Lung (tissue), 12 donors: Measurements from ENCODE around the gene IGLL1. TPM values are rescaled to one million over a fixed set of nuclear protein-coding genes. Genes with fewer than 3 reads are reported as not detected.
A peak's percentile ranks its signal among the peaks of the same experiment; 100 is the strongest.

Source experiments
- ATAC-seq: fragments of 200-7000 bp; cut with Tn5 transposase; one replicate; pipeline ENCODE4 v1.9.1; 2020; ENCODE audit warnings: moderate number of reproducible peaks; ENCODE audit not compliant: insufficient read depth, low FRiP score
- DNase-seq, 3 donors: peaks; one replicate each; pipeline ENCODE4 v3.0.0-alpha.2; 2013 to 2017
- H3K27ac ChIP-seq, 2 donors: one replicate each; pipeline ENCODE4 v1.5.1; 2013; ENCODE audit warnings: mild to moderate bottlenecking in 2 of 2, moderate library complexity in 2 of 2, control low read depth in 1 of 2, inconsistent platforms in 1 of 2, low read depth in 1 of 2, low read length in 1 of 2
- H3K27me3 ChIP-seq, 3 donors: one replicate each; pipeline ENCODE4 v1.5.1; 2013; ENCODE audit warnings: low read length in 2 of 3; ENCODE audit not compliant: control insufficient read depth in 3 of 3, insufficient read depth in 3 of 3
- H3K36me3 ChIP-seq, 4 donors: one replicate each; pipeline ENCODE4 v1.5.1; 2013; ENCODE audit warnings: low read length in 4 of 4, mild to moderate bottlenecking in 1 of 4, moderate library complexity in 1 of 4; ENCODE audit not compliant: control insufficient read depth in 4 of 4, insufficient read depth in 4 of 4
- H3K4me1 ChIP-seq, 5 donors: one replicate each; pipeline ENCODE4 v1.5.1; 2013; ENCODE audit warnings: low read length in 5 of 5, mild to moderate bottlenecking in 2 of 5, moderate library complexity in 1 of 5; ENCODE audit not compliant: control insufficient read depth in 5 of 5, insufficient read depth in 5 of 5
- H3K4me3 ChIP-seq: one replicate; pipeline ENCODE4 v1.5.1; 2013; ENCODE audit warnings: mild to moderate bottlenecking, control low read depth, moderate library complexity
- H3K9ac ChIP-seq, 2 donors: one replicate each; pipeline ENCODE4 v1.5.1; 2013; ENCODE audit warnings: low read length in 2 of 2, control low read depth in 1 of 2; ENCODE audit not compliant: insufficient read depth in 1 of 2
- H3K9me3 ChIP-seq, 4 donors: one replicate each; pipeline ENCODE4 v1.5.1; 2013; ENCODE audit warnings: low read length in 3 of 4, mild to moderate bottlenecking in 1 of 4, moderate library complexity in 1 of 4; ENCODE audit not compliant: control insufficient read depth in 4 of 4, insufficient read depth in 3 of 4
- WGBS, 2 donors: extraction: QIAGEN DNeasy Blood & Tissue Kit; methylation state at CpG; one replicate each; pipeline ENCODE4 v1.1.7; 2013; 5-methylcytosine and 5-hydroxymethylcytosine counted together
- polyA plus RNA-seq, 2 donors: library from polyadenylated mRNA; stranded (reverse); fragments of 200-250 nt; gene quantifications; one replicate each; pipeline ENCODE4 v1.2.1, GENCODE V29; 2013
- total RNA-seq, 2 donors: library from RNA; depleted of rRNA in 1 of 2; stranded (reverse); fragments of >200 nt in 1 of 2; gene quantifications; one replicate each; pipeline ENCODE4 v1.2.1, GENCODE V29; 2014 to 2021
- TF ChIP-seq, protein P1 (sequence below): IDR thresholded peaks from 2 replicates; pipeline ENCODE4 v1.5.1; 2012; ENCODE audit warnings: mild to moderate bottlenecking; ENCODE audit errors: control extremely low read depth, extremely low read depth
- donor health status: control.
- donor health status: control.
- donor health status: Bipolar disorder and iron deficiency.
- donor health status: healthy.
- donor health status: DM: yes; HTN: yes; CAD: no.

IGLL1 gene
- total and polyA plus RNA-seq, 4 donors: 0.16 to 0.28 TPM; not detected in 2

DNA sequence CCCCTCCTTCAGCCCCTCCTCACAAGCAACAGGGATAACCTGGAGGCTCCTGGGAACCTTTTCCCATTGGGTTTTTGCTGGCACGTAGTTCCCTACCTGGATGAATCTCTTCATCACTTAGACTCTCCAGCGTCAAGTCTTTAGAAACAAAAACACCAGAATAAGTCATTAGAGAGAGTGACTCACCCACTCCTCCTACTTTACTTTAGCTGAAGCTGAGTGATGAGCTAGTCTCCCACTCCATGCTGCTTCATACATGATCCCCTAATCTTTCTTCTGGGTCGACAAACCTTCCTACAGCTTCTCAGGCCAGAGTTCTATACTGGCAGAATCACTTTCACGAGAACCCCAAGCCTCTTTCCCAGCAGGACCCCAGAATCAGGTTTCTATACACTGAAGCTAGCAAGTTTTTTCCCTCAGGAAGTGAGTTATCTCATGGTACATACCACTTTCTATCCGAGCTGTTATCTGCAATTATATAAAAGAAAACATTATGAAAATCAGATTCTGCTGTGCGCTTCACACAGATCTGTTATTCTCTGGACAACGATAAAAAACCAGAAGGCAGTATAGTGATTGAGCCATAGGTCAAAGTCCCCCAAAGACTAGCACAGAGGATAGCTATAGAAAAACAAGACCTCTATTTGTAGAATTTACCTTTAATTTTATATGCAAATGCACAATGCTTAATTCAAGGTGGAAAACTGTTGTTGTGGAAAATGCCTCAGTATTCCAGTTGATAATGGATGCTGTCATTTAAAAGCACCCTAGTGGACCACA, 33.3 kb upstream of the IGLL1 start:
- Histone ChIP-seq H3K27me3 (no peaks in the 10 kb centered on the region), H3K36me3 (no peaks in the 10 kb centered on the region), H3K9ac (no peak overlapping the region), H3K4me3 (no peak overlapping the region), H3K9me3 (peaks cover 0 to 2% (median 0%) of the 10 kb centered on the region in 4 donors), H3K4me1 (no peaks in the 10 kb centered on the region), H3K27ac (no peak overlapping the region)
- DNase-seq: no peak
- no peak for ATAC-seq
- WGBS, 2 donors: 82 to 91% methylated on average over 7 of the region's 7 CpGs
- TF ChIP-seq, protein P1, sequence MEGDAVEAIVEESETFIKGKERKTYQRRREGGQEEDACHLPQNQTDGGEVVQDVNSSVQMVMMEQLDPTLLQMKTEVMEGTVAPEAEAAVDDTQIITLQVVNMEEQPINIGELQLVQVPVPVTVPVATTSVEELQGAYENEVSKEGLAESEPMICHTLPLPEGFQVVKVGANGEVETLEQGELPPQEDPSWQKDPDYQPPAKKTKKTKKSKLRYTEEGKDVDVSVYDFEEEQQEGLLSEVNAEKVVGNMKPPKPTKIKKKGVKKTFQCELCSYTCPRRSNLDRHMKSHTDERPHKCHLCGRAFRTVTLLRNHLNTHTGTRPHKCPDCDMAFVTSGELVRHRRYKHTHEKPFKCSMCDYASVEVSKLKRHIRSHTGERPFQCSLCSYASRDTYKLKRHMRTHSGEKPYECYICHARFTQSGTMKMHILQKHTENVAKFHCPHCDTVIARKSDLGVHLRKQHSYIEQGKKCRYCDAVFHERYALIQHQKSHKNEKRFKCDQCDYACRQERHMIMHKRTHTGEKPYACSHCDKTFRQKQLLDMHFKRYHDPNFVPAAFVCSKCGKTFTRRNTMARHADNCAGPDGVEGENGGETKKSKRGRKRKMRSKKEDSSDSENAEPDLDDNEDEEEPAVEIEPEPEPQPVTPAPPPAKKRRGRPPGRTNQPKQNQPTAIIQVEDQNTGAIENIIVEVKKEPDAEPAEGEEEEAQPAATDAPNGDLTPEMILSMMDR: no peak

DNA sequence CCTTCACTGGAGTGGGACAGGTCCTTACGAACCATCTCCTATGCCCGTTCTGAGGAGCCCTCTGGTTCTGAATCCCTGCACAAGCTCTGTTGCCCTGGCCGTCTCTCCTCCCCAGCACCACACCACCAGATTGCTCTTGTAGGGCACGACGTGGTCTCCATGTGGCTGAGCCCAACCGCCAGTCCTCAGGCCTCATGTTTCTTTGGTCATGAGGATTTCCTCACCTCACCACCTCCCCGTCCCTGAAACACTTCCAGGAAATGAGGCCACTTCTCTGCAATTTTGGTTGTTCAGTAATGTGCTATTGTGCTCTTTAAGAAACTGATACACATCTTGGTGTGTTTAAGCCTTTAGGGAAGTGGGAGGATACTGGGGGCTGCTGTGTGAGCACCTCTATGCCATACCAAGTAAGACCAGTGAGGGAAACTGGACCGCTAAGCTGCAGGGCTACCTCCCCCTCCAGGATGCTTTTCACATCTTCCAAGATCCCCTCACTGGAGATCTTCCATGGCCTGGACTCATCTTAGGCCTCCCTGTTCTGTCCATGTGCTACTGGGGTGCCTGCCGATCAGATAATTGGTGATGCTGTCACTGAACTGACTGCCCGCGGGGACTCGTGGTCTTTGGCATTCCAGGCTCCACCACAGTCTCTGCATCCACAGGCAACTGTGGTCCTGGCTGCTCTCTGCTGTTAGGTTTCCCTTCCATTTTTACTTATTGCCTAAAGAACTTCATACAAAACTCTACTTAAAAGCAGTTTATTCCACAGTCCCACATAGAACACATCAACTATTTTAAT, 30.1 kb upstream of the IGLL1 start:
- Histone ChIP-seq H3K27ac (no peak overlapping the region), H3K4me3 (no peak overlapping the region), H3K4me1 (no peaks in the 10 kb centered on the region), H3K9me3 (peaks cover 0 to 2% (median 0%) of the 10 kb centered on the region in 4 donors), H3K9ac (no peak overlapping the region), H3K27me3 (no peaks in the 10 kb centered on the region), H3K36me3 (no peaks in the 10 kb centered on the region)
- 61 to 75% methylated on average over 12 of the region's 12 CpGs for WGBS, 2 donors
- TF ChIP-seq, protein P1: no peak
- DNase-seq: no peak
- ATAC-seq: no peak

DNA sequence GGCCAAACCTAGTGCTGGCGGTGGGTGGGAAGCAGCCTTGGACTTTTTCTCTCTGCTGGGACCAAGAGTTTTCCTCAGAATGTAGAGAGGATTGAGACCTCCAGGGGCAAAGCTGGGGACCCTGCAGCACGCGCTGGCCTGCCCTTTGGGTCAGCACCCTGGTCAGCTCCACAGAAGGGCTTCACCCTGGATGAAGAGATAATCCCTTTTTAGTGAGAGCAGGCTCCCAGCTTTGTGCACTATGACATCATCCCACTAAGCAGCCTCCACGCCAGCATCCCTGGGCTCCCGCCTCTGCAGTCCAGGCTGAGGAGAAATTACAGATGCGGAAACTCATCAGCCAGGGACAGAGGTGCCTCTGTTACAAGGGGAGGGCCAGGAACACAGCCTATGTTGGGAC, 28.5 kb upstream of the IGLL1 start:
- Histone ChIP-seq H3K27me3 (no peaks in the 10 kb centered on the region), H3K9ac (no peak overlapping the region), H3K36me3 (no peaks in the 10 kb centered on the region), H3K4me1 (no peaks in the 10 kb centered on the region), H3K27ac (no peak overlapping the region), H3K4me3 (no peak overlapping the region), H3K9me3 (peaks cover 0 to 2% (median 0%) of the 10 kb centered on the region in 4 donors)
- DNase-seq (peak; percentile 11 to 37 (median 28)), ATAC-seq (no peak)
- WGBS, 2 donors: 65 to 79% methylated on average over 6 of the region's 6 CpGs
- TF ChIP-seq, protein P1: no peak
